ENCODE data around the gene CCM2L.

The CCM2L gene

GRCh38 chr20:32062776-32063170 lies 52.5 kb downstream of the CCM2L start:
- peak; percentile 86 for DNase-seq

DNA sequence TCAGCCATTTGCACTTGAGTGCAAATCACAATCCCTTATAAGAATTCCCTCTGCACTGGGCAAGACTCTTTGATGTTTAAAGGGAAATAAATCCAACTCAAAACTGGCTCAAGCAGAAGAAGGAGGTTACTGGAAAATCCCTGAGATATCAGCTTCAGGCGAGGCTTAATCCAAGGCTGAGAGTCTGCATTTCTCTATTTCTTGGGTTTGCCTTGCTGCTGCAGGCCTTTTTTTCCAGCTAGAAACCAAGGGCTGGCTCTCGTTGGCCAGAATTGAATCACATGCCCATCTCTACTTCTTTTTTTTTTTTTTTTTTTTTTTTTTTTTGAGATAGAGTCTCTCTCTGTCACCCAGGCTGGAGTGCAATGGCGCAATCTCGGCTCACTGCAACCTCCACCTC lies 53.5 kb downstream of the CCM2L start:
- peak; percentile 48 for DNase-seq

GRCh38 chr20:32064667-32065066 lies 54.4 kb downstream of the CCM2L start:
- no peak for DNase-seq

DNA sequence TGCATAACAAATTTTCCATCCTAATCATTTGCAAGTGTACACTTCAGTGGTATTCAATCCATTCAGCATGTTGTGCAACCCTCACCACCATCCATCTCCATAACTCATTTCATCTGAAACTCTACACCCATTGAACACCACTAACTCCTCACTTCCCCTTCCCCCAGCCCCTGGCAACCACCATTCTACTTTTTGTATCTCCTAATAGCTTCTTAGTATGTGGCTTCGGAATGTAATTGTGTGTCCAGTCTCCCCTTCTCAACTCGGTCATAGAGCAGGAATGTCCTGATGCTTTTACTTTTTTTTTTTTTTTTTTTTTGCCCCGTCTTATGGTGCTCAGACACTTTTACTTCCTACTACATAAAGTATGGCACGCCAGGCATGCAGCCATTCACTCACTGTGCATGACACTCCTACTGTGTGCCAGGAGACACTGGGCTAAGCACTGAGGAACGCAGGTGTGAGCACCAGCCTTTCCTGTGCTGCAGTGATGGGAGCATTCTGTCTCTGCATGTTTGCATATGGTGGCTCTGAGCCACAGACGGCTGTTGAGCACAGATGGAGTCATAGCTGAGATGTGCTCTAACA lies 57.1 kb downstream of the CCM2L start:
- DNase-seq, result peak; percentile 19

DNA sequence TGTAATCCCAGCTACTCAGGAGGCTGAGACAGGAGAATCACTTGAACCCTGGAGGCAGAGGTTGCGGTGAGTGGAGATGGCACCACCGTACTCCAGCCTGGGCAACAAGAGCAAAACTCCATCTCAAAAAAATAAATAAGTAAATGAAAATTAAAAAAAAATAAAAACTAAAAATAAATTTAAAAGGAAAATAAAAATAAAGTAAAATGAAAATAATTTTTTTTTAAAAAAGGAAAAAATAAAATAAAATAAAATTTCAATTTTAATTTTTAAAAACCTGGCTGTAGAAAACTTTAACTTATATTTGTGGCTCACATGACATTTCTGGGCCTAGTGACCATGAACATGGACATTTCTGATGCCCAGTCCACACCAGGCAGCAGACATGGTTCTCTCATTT lies 57.9 kb downstream of the CCM2L start:
- DNase-seq, result no peak

GRCh38 chr20:32069711-32070110 lies 59.5 kb downstream of the CCM2L start:
- no peak for DNase-seq

DNA sequence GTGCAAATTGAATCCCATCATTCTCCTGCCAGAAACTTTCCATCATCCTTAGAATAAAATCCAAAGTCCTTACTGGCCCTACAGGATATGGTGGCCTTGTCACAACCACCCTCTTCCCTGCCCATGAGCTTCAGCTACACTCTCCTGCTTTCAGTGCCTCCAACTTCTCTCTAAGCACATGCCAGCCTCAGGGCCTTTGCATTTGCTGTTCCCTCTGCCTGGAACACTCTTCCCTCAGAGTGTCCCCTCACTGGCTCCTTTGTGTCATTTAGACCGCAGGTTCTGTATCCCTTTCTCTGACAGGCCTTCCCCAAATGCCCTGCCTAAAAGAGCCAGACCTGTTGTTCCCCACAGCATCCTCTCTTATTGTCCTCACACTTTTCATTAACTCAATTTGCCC lies 60.0 kb downstream of the CCM2L start:
- DNase-seq, result no peak

DNA sequence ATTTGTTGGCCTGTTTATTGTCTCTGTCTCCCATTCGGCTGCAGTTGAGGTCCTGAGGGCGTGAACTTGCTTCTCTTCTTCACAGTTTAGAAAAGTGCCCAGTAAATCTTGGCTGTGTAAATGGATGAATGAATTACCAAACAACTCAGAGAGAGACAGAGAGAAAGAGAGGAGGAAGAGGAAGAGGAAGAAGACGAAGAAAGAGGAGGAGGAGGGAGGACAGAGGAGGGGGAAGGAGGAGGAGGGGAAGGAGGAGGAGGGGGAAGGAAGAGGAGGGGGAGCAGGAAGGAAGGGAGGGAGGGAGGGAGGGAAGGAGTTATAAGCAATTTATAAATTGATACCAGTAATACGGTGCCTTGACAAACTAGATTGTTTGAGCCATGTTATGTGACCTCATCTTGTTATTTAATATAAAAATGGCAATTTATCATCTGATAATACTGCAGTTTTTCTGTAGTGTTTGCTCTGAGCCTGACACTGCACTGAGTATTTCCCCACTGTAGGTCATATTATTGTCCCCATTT lies 60.5 kb downstream of the CCM2L start:
- no peak for DNase-seq

DNA sequence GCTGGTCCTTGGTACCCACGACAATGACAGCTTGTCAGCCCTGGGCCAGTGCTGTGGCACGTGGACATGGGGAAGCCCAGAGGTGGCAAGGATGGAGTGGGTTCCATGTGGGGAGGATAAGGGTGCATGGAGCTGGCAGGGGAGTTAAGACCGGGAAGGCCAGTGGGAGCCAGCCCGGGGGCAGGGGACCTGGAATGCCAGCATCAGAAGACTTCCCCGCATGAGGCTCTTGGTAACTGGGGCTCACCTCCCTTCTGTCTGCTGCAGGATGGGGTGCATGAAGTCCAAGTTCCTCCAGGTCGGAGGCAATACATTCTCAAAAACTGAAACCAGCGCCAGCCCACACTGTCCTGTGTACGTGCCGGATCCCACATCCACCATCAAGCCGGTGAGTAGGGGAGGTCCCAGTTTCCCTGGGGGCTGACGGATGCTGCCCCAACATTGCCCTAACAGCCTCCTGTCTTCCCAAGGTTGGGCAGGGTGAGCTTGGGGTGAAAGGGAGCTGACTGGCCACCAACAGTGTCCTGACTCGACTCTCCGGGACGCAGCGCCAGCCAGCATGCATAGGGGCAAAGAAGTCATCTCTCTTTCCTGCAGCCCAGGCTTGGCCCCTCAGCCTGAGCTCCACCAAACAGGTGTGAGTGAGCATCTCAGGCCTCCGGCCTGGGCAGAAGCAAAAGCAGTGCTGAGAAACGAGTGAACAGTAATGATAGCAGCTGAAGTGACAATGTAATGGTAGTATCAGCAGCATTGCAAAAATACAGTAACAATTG lies 61.3 kb downstream of the CCM2L start:
- DNase-seq, result no peak

GRCh38 chr20:32072168-32072750 lies 62.0 kb downstream of the CCM2L start:
- DNase-seq, result no peak

DNA sequence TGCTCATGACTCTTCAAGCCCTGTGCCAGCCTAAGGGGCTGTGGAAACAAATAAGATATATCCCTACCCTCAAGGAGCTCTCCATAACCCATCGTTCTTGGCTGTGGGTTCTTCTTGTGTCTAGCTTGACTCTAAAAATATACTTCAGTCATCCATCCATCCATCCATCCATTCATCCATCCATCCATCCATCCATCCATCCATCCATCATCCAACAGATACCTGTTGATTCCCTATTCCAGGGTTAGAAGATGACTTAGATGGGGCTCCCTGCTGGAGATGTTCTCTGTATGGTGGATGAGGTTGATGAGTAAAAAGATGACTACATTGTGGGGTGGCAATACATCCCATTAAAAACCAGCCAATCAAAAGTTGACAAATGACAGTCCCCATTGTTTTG lies 65.3 kb downstream of the CCM2L start:
- no peak for DNase-seq

DNA sequence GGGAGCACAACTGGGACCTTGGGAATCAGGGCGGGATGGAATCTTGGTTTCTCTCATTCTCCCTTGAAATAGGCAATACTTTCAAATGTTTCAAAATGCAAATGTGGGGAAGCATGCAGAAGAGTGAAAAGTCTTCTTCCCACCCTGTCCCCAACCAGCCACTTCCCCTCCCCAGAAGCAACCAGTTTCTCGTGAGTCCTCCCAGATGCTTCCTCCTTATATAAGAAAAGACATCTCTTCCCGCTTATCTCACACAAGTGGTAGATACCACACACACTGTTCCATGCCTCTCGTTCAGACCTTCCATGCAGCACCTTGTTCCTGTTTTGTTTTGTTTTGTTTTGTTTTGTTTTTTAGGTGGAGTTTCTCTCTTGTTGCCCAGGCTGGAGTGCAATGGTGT lies 67.0 kb downstream of the CCM2L start:
- DNase-seq, result peak; percentile 74

DNA sequence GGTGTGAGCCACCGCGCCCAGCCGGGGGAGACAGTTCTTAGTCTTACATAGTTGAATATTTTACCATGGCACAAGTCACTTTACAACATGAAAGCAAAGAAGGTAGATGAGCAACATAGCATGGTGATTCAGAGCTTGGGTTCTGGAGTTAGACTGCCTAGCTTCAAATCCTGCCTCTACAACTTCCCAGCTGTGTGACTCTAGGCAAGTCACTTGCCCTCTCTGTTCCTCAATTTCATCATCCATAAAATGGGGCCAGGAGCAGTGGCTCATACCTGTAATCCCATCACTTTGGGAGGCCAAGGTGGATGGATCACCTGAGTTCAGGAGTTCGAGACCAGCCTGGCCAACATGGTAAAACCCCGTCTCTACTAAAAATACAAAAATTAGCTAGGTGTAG lies 68.1 kb downstream of the CCM2L start:
- no peak for DNase-seq

DNA sequence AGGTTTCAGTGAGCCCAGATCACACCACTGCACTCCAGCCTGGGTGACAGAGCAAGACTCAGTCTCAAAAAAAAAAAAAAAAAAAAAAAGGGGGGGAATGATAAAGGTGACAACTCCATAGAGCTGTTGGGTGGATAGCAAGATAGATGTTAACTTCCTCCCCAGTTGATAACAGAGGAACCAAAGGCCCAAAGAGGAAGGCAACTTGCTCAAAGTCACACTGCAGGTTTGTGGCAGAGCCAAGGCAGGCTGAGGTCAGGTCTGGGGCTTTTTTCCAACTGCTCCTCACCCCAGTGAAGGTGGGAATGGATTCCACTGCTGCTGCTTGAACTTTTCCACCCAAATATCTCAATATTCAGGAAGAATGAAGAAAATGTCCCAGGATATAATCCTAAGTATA lies 68.6 kb downstream of the CCM2L start:
- peak; percentile 67 for DNase-seq

GRCh38 chr20:32079655-32080109 lies 69.4 kb downstream of the CCM2L start:
- no peak for DNase-seq

DNA sequence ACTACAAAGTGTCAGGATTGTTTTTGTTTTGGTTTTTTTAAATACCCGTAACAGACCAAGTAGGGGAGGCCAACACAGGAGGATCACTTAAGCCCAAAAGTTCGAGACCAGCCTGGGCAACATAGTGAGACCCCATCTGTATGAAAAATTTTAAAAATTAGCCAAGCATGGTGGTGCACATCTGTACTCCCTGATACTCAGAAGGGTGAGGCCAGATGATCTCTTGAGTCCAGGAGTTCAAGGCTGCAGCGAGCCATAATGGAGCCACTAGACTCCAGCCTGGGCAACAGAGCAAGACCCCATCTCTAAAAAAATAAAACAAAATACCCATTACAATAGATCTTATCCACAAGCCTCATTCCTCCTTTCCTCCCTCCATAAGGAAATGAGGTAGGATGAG lies 70.5 kb downstream of the CCM2L start:
- no peak for DNase-seq
